ENCODE measurements around the gene EPB41L4B.

The EPB41L4B gene

DNA sequence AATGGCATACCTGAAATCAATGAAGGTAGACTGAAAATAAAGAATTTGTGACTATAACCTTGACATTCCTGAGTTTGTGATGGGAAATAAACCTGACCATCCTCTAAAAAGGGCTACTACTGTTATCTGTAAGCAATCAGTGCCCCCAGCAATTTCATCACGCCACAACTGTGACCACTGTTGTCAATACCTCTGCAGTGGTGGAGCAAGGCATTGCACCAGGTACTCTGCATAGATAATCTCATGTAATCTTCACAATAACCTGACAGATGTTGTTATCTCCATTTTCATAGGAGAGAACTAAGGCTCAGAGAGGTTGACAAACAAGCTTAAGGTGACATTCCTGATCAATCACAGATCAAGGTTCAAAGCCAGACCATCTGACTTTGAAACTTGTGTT is 115.3 kb downstream of the EPB41L4B start:
- H3K9me3 ChIP-seq (ENCODE audit: control insufficient read depth, insufficient read depth, low read depth, low read length) = no peaks in the 10 kb centered on the region
- ChIA-PET CTCF (interaction anchor here (0.7 to 1.4 kb wide), 2 partner anchors 12 to 13 kb away, joined by 3 to 4 read pairs; no protein-coding TSS in a partner anchor), POLR2A (no interaction called here)
- TF ChIP-seq BCL11A (tag by site-specific recombination; IDR thresholded peaks at IDR 0.05; ENCODE audit: low read depth) (no peak), HOXD13 (CRISPR knock-in tag; IDR thresholded peaks at IDR 0.05; ENCODE audit: borderline replicate concordance) (no peak), ZFP3 (tag by site-specific recombination; IDR thresholded peaks at IDR 0.05; ENCODE audit: low read depth) (no peak)
- H3K4me3 ChIP-seq (ENCODE audit: low read depth, low read length) = no peak overlapping the region
- no peaks in the 10 kb centered on the region for H3K36me3 ChIP-seq (ENCODE audit: control insufficient read depth in 2 of 2, insufficient read depth in 1 of 2, low read length in 2 of 2)
- no peaks in the 10 kb centered on the region for H3K4me1 ChIP-seq (ENCODE audit: control insufficient read depth, insufficient read depth, low read length)
- no peak overlapping the region for H3K27ac ChIP-seq (ENCODE audit: extremely low read depth, low read depth, low read length)

DNA sequence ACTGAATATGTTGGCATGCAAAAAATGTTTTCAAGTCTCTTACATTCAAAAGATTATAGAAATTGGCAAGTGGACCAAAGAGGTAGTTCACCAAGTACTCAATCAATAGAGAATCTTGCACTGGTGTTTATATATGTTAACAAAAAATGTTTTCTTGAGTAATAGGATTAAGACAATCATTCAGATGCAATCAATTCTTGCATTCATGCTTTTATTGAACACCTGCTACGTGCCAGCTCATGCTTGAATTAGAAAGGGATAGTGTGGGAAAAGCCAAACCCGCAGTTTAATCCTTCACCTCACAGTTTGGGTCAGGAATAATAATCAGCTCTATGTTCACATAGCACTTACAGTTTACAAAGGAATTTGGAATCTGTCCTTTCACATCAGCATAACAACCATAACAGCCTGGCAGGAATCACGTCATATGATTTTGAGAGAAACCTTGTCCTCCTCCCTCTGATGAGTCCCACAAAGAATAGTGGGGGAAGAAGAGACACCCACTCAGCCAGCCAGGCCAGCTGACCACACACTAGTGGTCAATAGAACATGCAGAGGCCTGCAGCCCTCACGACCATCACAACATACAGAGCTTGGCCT is 117.0 kb downstream of the EPB41L4B start:
- H3K4me3 ChIP-seq (ENCODE audit: low read depth, low read length) = no peak overlapping the region
- ChIA-PET POLR2A (no interaction called here), CTCF (interaction anchor here (0.6 to 1.2 kb wide), 4 partner anchors 10 to 836 kb away, joined by 3 to 5 read pairs (median 3); no protein-coding TSS in a partner anchor)
- no peaks in the 10 kb centered on the region for H3K9me3 ChIP-seq (ENCODE audit: control insufficient read depth, insufficient read depth, low read depth, low read length)
- no peaks in the 10 kb centered on the region for H3K4me1 ChIP-seq (ENCODE audit: control insufficient read depth, insufficient read depth, low read length)
- H3K36me3 ChIP-seq (ENCODE audit: control insufficient read depth in 2 of 2, insufficient read depth in 1 of 2, low read length in 2 of 2) = no peaks in the 10 kb centered on the region
- TF ChIP-seq HOXD13 (CRISPR knock-in tag; IDR thresholded peaks at IDR 0.05; ENCODE audit: borderline replicate concordance) (no peak), ZNF747 (tag by site-specific recombination; IDR thresholded peaks at IDR 0.05) (no peak), GFI1B (tag by site-specific recombination; IDR thresholded peaks at IDR 0.05) (no peak), ZNF341 (tag by site-specific recombination; IDR thresholded peaks at IDR 0.05; ENCODE audit: low read depth) (no peak), ZSCAN23 (tag by site-specific recombination; IDR thresholded peaks at IDR 0.05) (no peak), ZNF544 (tag by site-specific recombination; IDR thresholded peaks at IDR 0.05) (no peak), ZNF274 (IDR thresholded peaks at IDR 0.05; ENCODE audit: low read length) (no peak), ZNF274 (tag by site-specific recombination; IDR thresholded peaks at IDR 0.05; ENCODE audit: borderline replicate concordance) (no peak)
- TF ChIP-seq, protein P1, sequence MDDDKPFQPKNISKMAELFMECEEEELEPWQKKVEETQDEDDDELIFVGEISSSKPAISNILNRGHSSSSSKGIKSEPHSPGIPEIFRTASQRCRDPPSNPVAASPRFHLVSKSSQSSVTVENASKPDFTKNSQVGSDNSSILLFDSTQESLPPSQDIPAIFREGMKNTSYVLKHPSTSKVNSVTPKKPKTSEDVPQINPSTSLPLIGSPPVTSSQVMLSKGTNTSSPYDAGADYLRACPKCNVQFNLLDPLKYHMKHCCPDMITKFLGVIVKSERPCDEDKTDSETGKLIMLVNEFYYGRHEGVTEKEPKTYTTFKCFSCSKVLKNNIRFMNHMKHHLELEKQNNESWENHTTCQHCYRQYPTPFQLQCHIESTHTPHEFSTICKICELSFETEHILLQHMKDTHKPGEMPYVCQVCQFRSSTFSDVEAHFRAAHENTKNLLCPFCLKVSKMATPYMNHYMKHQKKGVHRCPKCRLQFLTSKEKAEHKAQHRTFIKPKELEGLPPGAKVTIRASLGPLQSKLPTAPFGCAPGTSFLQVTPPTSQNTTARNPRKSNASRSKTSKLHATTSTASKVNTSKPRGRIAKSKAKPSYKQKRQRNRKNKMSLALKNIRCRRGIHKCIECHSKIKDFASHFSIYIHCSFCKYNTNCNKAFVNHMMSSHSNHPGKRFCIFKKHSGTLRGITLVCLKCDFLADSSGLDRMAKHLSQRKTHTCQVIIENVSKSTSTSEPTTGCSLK (tag by site-specific recombination; IDR thresholded peaks at IDR 0.05) = no peak
- TF ChIP-seq, protein P2, sequence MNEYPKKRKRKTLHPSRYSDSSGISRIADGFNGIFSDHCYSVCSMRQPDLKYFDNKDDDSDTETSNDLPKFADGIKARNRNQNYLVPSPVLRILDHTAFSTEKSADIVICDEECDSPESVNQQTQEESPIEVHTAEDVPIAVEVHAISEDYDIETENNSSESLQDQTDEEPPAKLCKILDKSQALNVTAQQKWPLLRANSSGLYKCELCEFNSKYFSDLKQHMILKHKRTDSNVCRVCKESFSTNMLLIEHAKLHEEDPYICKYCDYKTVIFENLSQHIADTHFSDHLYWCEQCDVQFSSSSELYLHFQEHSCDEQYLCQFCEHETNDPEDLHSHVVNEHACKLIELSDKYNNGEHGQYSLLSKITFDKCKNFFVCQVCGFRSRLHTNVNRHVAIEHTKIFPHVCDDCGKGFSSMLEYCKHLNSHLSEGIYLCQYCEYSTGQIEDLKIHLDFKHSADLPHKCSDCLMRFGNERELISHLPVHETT (tag by site-specific recombination; IDR thresholded peaks at IDR 0.05) = no peak
- TF ChIP-seq, protein P3, sequence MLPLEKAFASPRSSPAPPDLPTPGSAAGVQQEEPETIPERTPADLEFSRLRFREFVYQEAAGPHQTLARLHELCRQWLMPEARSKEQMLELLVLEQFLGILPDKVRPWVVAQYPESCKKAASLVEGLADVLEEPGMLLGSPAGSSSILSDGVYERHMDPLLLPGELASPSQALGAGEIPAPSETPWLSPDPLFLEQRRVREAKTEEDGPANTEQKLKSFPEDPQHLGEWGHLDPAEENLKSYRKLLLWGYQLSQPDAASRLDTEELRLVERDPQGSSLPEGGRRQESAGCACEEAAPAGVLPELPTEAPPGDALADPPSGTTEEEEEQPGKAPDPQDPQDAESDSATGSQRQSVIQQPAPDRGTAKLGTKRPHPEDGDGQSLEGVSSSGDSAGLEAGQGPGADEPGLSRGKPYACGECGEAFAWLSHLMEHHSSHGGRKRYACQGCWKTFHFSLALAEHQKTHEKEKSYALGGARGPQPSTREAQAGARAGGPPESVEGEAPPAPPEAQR (tag by site-specific recombination; IDR thresholded peaks at IDR 0.05) = no peak
- TF ChIP-seq, protein P4, sequence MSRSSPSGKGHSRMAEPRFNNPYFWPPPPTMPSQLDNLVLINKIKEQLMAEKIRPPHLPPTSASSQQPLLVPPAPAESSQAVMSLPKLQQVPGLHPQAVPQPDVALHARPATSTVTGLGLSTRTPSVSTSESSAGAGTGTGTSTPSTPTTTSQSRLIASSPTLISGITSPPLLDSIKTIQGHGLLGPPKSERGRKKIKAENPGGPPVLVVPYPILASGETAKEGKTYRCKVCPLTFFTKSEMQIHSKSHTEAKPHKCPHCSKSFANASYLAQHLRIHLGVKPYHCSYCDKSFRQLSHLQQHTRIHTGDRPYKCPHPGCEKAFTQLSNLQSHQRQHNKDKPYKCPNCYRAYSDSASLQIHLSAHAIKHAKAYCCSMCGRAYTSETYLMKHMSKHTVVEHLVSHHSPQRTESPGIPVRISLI (tag by site-specific recombination; IDR thresholded peaks at IDR 0.05) = no peak
- H3K27ac ChIP-seq (ENCODE audit: extremely low read depth, low read depth, low read length) = no peak overlapping the region

DNA sequence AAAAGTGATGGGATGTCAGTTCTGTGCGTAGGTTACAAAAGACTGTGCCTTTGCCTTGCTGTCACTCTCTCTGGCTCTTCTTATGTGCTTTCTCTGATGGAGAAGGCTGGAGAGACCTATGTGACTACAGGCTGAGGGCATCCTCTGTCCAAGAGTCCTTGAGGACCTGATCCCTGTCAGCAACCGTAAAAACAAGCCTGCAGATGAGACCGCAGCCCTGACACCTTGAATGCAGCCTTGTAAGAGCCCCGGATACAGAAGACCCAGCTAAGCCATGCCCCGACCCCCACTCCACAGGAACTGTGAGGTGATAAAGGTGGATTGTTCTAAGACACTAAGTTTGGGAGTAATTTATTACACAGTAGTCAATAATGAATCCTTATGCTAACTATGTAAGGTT is 121.2 kb downstream of the EPB41L4B start:
- Histone ChIP-seq H3K27ac (ENCODE audit: extremely low read depth, low read depth, low read length) (no peak overlapping the region), H3K4me1 (ENCODE audit: control insufficient read depth, insufficient read depth, low read length) (no peaks in the 10 kb centered on the region), H3K4me3 (ENCODE audit: low read depth, low read length) (no peak overlapping the region), H3K9me3 (ENCODE audit: control insufficient read depth, insufficient read depth, low read depth, low read length) (no peaks in the 10 kb centered on the region), H3K36me3 (ENCODE audit: control insufficient read depth in 2 of 2, insufficient read depth in 1 of 2, low read length in 2 of 2) (no peaks in the 10 kb centered on the region)
- CTCF ChIA-PET = interaction anchor here (0.8 to 1.7 kb wide), 3 partner anchors 34 to 204 kb away, joined by 3 to 5 read pairs (median 4); no protein-coding TSS in a partner anchor
- TF ChIP-seq ZNF596 (tag by site-specific recombination; IDR thresholded peaks at IDR 0.05) (no peak), MZF1 (tag by site-specific recombination; IDR thresholded peaks at IDR 0.05; ENCODE audit: borderline replicate concordance) (no peak), SCRT1 (tag by site-specific recombination; IDR thresholded peaks at IDR 0.05; ENCODE audit: borderline replicate concordance) (no peak)
- POLR2A ChIA-PET = no interaction called here

All from HEK293 (cell line).